HG03457 (cell line): ENCODE results near the gene PPFIBP2.

ENCODE experiments used
- ATAC-seq: cut with Tn5 transposase; IDR thresholded peaks from one replicate; pipeline ENCODE4 v1.9.1; 2021; ENCODE audit warnings: moderate number of reproducible peaks; ENCODE audit not compliant: unreplicated experiment

Gene PPFIBP2

DNA sequence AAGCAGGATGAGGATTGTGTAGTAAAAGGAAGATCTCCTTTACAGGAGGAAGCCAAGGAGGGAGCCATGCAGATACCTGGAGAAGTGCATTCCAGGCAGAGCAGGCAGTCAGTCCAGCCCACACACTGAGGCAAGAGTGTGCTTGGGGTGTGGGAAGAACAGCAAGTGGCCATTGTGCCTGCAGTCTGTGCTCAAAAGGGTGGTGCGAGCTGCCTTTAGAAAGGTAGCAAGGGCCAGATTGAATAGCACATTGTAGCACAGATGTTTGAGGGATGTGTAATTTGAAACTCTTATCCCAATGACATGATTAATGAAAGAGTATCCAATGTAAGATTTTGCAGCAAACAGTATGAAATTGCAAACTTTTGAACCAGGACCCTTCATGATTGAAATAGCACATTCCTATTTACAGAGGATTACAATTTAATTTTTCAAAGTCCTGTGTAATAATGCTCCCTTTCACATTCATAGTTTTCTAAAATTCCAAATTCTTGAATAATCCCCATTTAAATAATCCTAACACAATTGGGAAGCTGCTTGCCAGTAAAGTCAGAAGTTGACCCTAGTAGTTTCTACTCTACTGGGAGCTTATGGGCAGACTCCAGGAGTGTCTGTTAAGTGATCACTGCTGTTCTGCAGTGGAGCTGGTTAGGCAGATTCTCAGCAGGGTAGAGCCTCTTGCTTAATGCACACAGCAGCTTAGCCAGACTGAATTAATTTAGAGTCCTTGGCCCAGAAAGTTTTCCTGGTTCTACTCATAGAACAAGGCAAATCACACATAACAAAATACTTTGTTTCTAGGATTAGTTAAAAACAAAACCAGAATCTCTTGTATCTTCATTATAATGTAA is 81.4 kb downstream of the PPFIBP2 start:
- no peak for ATAC-seq

DNA sequence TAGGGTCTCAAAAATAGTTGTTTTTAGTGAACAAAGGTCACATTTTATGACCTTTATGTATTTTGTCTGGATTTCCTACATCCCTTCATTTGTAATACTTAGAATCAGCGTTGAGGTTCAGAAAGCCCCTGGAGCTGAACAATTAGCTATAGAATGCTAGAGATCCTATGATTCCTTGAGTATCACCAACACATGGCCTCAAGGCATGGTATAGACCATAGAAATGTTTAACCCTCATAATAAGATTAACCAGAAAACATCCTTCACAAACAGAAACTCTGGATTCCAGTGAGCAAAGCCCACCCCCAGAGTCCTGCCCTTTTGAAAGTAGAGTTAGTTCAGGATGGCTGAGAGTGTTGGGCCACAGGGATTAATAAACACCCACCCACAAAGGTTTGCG is 82.2 kb downstream of the PPFIBP2 start:
- no peak for ATAC-seq

DNA sequence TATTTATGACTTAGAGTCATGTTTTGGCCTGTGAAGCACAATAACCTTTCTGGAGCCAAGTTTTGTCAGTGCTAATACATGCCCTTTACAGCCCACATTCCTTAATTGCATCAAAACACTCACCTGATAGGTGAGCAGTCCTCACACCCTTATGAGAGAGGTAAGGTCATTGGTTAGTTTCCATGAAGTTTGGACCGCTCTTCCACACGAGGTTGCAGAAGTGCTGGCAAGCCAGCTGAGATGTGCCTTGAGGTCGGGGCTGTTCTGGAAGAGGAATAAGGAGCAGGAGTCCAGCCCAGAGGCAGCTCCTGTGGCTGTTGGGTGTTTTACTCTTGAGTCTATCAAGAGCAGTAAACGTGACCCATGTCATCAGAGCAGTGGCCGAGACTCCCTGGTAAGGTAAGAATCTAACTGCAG is 83.2 kb downstream of the PPFIBP2 start:
- ATAC-seq = no peak

DNA sequence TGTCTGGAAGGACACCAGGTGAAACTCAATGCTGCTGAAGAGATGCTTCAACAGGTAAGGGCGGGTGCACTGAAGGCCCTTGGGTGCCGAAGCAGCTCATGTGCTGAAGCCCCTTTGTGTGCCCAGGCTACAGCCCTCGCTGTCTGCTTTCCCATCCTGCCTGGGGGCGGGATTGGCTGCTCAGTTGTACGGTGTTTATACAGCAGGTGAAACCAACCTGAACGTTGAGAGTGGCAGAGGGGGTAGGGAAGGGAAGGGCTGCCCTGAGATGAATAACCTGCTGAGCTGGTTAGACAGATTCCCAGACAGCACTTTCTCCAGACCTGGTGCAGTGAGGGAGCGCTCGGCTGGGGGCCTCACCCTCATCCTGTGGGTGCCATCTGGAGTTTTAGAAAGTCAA is 83.8 kb downstream of the PPFIBP2 start:
- ATAC-seq = no peak

DNA sequence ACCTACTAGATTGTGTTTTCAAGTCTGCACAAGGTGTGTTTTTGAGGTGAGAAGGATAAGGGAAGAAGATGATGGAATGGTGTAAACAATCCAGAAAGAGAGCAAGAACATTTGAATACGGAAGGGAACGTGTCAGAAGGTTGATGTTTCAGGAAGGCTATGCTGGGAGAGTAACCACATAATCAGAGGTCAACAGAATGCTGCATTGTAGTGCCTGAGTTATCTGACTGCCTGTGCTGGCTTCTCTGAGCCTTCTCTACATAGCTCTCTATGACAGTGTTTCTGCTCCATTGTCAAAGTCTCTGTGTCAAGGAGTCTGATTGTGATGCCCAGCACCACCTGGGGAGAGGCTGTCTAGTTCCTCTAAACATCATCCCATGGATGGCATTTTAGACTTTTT is 85.4 kb downstream of the PPFIBP2 start:
- no peak for ATAC-seq

DNA sequence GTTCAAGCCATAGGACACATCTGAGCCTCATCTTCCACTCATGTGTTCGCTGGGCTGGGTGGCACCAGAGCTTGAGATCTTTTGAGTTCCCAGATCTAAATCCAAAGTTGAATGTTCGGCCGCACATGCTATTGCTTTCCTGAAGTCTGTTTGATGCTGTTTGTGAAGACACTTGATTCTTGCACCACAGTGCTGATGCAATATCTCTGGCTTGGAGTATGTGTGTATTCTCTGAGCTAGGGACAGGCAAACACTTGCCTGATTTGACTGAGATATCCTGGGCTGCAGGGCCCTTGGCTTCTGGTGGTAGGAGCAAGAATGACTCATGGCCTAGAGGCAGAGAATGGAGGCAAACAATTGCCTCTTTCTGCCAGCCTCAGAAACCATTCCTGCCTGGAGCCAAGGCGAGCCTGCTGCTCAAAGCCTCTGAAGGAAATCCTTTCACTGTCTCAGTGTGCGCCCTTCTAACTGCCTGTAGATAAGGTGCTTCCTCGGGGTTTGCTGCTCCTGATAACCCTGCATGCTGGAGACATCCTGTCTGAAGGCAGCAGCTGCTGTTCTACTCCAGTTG is 86.5 kb downstream of the PPFIBP2 start:
- ATAC-seq = no peak

DNA sequence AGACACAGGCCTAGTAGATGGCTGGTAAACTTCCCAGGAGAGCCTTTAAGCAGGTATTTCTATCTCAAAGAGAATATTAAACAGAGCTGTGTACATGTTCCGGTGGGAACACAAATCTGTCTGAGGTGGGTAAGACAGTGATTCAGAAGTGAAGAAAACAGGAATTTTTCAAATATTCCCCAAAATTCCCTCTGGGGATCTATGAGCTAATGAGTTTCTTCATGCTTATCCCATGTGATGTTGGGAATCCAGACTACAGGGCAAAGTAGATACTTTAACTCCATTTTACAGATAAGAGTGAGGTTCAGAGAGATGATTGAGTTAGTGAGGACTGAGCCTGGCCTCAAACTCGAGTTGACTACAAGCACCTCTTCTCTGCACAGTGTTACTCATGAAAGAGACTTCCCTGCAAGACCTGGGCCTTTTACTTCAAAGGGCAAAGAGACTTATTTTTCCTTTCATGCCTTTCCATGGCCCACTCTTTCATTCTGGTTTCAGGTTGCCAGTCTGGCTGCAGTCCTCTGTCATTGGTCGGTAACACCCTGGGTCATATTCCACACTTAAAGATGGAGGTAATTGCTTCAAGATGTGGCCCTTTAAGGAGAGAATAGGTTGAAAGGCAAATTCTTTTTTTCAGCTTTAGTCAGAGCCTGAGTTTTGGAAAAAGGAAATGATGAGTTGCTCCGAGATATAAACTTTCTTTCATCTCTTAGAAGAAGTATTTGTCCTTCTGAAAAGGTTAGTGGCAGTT is 89.4 kb downstream of the PPFIBP2 start:
- ATAC-seq = no peak

DNA sequence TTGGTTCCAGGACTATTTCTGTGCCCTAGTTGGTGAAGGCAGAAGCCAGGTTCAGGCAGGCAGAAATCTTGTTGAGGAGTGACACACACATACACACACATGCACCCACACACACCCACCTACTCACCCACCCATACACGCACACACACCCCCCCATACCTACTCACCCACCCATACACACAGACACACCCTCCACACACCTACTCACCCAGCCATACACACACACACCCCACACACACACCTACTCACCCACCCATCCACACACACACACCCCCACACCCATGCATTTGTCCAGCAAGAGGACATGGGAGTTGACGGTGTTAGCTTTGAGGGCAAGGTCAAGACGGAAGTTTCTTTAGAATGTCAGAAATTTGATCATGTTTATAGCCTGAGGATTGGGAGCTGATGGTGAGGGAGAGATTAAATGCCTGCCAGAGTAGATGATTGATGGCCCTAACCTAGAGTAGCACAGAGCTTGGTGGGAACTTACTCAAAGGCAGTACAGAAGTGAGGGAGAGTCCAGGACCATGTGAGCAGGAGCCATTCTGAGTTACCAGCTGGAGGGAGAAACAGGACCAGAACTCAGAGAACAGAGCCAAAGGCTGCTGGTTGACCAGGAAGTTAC is 90.6 kb downstream of the PPFIBP2 start:
- no peak for ATAC-seq

DNA sequence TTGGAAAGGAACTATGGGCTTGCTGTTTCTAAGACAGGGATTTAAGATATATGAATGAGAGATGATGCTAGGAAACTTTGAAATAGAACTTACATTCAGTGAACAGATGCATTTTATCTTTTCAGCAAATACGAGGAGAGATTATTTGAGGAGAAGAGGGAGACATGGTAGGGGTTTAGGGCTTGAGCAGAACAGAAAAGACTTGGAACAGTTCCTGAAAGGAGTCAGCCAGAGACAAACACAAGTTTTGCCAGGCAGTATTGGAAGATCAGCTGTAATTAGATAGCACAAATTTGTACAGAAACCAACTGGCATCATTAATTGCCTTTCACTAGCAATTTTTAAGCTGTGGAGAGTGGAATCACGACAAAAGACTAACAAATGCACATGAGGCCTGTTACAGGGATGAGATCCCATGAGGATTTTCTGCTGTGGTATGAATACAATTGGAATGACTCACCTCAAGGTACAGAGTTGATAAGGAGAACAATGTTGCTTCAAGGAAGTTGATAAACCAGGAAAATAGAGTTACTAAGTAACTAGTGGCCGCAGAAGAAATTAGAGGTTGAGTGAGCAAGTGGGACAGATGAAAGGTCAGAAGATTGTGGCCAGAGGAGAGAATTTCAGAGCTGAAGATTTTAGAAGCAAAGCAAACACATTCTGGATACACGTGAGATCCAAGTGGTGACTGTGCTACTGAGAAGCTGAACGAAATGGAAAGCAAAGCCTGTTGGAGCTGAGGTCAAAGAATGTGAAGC is 91.6 kb downstream of the PPFIBP2 start:
- no peak for ATAC-seq

DNA sequence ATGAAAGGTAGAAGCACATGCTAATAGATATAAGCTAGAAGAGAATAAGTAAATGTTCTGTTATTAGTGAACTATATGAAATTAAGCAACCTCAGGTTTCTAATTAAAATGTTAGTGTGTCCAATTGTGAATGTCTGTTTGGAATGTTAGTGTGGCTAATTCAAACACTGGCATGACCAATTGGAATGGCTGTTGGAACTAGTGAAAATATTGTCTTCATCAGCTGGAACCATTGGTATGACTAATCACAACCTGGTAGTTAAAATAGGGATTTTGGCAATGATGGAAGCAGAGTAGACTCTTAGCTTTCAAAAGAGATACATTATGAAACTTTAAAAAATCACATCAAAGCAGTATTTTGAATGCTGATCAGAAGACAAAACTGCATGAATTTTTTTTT is 92.7 kb downstream of the PPFIBP2 start:
- ATAC-seq = no peak

DNA sequence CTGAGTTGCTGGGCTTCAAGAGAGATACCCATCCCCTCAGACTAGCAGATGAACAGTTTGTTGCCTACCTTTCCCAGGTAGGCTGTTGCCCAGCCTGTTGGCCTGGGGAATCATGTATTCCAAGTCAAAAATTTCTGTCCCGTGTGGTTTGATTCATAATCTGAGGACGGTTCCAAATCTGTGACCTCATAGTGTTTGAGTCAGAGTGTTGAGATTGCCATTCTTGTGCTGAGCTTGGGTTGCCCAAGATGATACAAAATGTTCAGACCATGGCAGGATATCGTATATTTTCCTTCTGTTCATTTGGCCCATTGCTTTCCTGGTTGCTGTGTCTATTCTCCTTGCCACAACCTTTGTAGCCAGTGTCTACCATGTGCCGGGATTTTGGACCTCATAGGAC is 95.2 kb downstream of the PPFIBP2 start:
- ATAC-seq = no peak

DNA sequence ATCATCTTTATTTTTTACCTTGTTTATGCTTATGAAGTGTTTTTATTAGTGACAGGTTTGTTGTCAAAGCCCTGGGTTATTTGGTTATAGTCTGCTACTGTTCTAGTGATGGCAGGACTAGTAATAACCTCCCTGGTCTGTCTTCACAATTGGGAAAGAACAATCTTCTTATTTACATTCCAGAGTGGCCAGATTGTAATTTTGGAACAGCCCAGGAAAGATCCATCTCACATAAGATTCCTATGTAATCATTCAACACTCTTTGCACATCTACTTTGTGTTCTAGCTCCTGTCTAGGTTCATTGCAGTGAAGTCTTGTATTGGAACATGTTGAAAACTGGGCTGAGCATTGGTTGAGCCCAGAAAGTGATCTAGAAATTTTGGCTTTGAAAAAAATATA is 95.7 kb downstream of the PPFIBP2 start:
- no peak for ATAC-seq

DNA sequence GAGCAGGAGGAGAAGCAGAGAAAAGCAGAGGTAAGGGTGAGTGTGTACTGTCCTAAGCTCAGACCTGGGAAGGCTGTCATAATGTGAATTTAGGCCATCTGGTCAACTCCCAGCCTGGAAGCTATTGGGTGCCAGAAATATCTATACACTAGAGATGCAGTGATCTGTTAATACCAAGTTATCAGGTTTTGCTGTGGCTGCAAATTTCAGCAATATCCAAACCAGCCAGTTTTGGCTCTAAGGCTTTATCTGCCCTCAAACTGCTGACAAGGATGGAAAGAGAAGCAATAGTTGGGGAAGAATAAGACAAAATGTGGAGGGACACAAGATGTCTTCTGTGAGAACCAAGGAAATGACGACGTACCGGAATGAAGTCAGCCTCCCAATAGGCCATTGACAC is 96.6 kb downstream of the PPFIBP2 start:
- no peak for ATAC-seq

DNA sequence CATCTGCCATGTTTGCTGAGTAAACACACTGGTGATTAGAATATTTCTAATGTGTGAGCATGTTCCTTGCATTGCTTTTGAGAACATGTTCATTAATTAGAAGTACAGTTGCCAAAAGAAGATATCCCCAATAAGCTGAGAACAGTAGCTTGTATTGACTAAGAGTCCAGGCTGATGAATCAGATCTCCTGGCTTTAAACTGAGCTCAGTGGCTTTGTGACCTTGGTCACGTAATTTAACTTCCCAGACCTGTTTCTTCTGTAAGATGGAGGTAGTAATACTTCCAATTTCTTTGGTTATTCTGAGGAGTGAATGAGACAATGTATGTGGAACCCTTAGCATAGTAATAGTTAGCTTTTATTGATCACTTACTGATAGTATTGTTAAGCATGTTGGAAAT is 97.6 kb downstream of the PPFIBP2 start:
- ATAC-seq = no peak

DNA sequence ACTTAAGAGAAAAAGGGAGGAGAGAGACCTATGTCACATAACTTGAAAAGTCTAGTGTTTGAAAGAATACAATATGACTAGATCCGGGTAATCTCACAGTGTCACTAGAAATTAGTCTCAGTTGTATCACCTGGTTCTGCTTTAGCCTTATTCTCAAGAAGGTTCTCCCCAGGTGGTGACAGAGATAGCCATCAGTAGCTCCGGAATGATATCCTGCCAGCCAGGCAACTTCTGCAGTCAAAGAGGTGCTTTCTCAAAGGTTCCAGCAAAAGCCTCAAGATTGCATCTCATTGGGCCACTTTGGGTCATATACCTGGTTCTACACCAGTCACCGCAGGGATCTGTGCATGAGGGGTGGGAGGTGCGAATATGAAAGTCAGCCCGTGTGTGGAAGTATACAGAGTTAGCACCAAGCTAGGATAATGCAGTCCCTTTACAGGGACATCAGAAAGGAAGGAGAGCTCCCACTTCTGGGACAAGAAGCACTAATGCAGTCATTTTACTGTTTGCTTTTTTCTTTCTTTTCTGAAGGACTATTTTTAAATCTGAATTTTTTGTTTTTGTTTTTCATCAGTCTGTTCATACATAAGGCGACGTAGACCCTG is 98.4 kb downstream of the PPFIBP2 start:
- ATAC-seq = no peak

DNA sequence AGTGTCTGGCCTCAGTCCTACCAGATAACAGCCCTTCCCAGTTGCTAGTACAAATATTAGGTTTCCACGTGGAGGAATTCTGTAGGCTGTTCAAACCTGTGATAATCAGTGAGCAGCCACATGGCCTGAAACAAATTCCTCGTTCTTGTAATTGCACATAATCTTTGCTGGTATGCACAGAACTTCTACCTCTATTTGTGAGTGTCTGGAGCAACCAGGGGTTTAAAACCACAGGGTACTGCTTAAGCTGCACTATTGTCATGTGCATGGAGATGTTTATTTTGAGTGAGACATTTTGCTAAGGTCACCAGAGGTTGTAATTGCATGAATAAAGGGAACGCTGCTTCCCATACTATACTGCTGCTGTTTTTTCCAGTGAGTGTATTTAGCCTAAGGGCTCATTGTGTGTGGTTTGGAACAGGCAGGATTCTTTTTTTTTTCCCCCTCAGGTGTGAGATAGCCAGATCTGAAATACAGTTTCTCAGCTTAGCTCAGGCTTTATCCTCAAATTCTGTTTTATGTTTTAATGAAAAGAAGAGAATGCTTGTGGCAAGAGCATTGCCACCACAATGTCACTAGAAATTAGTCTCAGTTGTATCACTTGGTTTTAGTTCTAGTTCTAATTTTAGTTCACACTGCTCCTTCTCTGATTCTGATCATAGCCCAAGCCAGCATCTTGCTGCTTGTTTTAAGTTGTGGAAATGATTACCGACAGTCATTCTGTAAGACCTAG is 99.0 kb downstream of the PPFIBP2 start:
- no peak for ATAC-seq

DNA sequence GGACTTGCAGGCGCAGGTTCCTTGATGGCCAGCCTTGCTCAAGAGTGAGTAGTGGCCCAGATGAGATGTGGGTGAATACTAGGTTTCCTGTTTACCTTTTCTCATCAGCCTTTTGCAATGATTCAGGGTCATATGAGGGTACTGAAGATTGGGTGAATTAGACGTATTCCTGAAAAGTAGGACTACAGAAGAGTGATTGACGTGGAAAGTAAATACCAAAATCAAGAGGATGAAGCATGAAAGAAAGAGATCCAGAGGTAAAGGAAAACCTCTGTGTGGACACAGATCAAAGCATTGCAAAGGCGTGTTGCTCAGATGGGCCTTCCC is 99.6 kb downstream of the PPFIBP2 start:
- ATAC-seq = no peak

DNA sequence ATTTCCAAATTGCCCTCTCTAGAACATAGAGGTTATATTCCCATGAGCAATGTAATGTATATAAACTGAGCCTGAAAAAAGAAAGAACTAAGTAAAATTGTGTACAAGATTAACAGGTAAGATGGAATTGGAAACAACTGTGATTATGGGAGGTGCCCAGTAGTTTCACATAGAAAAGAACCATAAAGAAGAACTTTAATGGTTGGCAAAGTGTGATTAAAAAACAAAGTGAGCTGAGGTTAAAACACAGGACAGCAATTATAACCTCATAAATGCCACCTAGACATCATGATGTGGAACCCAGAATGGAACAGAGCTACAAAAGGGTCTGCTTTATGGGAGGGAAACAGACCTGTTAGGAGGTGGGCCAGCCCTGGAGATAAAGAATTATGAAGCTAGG is 100.9 kb downstream of the PPFIBP2 start:
- ATAC-seq = no peak

DNA sequence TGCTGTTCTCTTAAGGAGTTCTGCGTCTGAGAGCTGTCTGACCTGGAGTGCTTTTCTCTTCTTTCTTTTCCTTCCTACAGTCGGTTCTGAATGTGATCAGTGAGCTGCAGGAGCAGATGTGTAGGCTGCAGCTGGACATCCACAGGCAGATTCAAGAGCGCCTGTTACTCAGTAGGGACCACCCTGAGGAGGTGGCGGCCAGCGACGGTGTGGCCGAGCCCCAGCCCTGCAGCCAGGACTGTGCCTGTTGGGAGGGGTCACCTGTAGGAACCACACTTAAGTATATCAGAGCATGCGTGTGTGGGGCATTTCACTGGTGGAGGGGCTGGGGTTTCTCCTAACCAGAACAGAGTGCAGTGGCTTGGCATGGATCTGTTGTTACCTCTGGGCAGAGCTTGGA is 103.2 kb downstream of the PPFIBP2 start:
- ATAC-seq = no peak

DNA sequence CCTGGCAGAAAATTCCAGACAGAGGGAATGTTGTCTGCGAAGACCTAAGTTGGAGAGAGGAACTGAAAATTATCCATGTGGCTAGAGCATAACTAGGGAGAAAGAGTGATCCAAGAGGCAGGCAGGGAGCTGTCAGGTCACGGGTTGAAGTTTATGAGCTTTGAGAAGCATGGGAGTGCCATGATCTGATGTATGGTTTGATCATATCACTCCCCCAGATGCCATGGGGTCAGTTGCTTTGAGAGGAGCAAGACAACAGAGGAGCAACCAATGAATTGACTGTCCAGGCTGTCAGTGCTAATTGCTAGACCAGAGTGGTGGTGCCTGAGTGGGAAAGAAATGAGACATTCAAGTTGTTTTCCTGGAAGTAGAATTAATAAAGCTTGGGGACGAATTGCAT is 105.5 kb downstream of the PPFIBP2 start:
- ATAC-seq = no peak
